ENCODE results near the gene CHRNB2.

CHRNB2 gene

GRCh38 chr1:154546264-154547063 lies 21.1 kb upstream of the CHRNB2 start:
- H3K27me3 Mint-ChIP-seq = peaks cover 9% of the 10 kb centered on the region
- no peak overlapping the region for H3K4me3 Mint-ChIP-seq
- intact Hi-C loops (cut with micrococcal nuclease) = loop anchor here (1.0 to 5.0 kb wide), 3 partner anchors 66 to 274 kb away; partner anchors contain the start of genes HAX1 and IL6R
- peaks cover 30% of the 10 kb centered on the region for H3K36me3 Mint-ChIP-seq (ENCODE audit: low read depth)
- no peaks in the 10 kb centered on the region for H3K9me3 Mint-ChIP-seq
- H3K27ac Mint-ChIP-seq = no peak overlapping the region
- peaks cover 51% of the 10 kb centered on the region for H3K4me1 Mint-ChIP-seq (ENCODE audit: low read depth)

DNA sequence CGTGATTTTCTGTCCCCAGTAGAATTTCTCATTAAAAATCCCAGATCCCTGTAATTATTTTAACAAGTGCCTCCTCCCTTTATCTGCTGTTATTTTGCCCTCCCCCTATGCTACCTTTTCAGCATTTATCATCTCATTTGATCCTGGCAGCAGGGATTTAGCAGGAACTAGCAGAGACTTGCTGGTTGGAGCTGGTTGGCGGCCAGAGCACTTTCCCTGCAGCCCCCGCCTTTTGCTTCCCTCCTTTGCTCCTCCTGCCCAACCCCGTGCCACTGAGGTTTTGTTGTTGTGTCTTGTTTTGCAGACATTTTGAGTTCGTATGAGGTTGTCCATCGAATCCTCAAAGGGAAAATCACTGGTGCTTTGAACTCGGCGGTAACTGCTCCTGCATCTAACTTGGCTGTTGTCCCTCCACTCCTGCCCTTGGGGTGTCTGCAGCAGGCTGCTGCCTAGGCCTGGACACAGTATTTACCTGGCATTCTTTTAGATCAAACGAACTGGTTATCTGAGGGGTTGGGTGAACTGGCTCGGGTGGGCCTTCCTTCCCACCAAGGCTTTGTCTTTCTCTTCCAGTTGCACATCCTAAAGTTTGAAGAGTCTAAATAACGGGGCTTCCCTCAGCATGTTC lies 20.4 kb upstream of the CHRNB2 start:
- peaks cover 56% of the 10 kb centered on the region for H3K4me1 Mint-ChIP-seq (ENCODE audit: low read depth)
- H3K36me3 Mint-ChIP-seq (ENCODE audit: low read depth) = peaks cover 37% of the 10 kb centered on the region
- H3K27me3 Mint-ChIP-seq = peaks cover 2% of the 10 kb centered on the region
- H3K9me3 Mint-ChIP-seq = no peaks in the 10 kb centered on the region
- H3K4me3 Mint-ChIP-seq = no peak overlapping the region
- intact Hi-C loops (cut with micrococcal nuclease) = loop anchor here (5.0 kb wide), 2 partner anchors 140 to 275 kb away; partner anchors contain the start of genes HAX1 and IL6R
- H3K27ac Mint-ChIP-seq = peak overlapping the region; percentile 68

DNA sequence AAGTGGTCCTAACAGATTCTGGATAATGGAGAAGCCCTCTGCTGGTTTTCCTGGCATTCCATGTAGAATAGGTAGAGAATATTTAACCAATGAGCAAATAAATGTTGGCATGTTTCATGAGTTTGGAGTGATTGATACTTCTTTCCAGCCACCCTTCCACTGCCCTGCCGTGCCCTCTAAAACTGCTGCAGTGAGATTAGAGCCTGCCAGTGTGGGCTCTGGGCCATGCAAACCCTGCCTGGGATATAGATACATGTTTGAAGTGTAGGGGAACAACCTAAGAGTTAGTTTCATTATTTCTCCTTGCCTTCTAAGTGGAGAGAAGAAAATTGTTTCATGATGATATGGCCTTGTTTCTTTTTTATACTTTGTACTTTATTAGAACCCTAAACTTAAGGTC lies 19.6 kb upstream of the CHRNB2 start:
- Mint-ChIP-seq H3K4me1 (ENCODE audit: low read depth) (peaks cover 56% of the 10 kb centered on the region), H3K4me3 (no peak overlapping the region), H3K27me3 (peaks cover 2% of the 10 kb centered on the region), H3K27ac (peak overlapping the region; percentile 68), H3K9me3 (no peaks in the 10 kb centered on the region), H3K36me3 (ENCODE audit: low read depth) (peaks cover 45% of the 10 kb centered on the region)
- intact Hi-C loops (cut with micrococcal nuclease) = loop anchor here (5.0 kb wide), 2 partner anchors 141 to 276 kb away; partner anchors contain the start of genes HAX1 and IL6R

- peaks cover 2% of the 10 kb centered on the region for H3K27me3 Mint-ChIP-seq
- intact Hi-C loops (cut with micrococcal nuclease) = loop anchor here (5.0 kb wide), 2 partner anchors 142 to 277 kb away; partner anchors contain the start of genes HAX1 and IL6R
- H3K4me3 Mint-ChIP-seq = no peak overlapping the region
- peak overlapping the region; percentile 7 for H3K27ac Mint-ChIP-seq
- H3K9me3 Mint-ChIP-seq = no peaks in the 10 kb centered on the region
- peaks cover 64% of the 10 kb centered on the region for H3K4me1 Mint-ChIP-seq (ENCODE audit: low read depth)
- H3K36me3 Mint-ChIP-seq (ENCODE audit: low read depth) = peaks cover 58% of the 10 kb centered on the region
Observed at GRCh38 chr1:154549202-154549770, 18.3 kb upstream of the CHRNB2 start.

GRCh38 chr1:154550070-154550469 lies 17.5 kb upstream of the CHRNB2 start:
- Mint-ChIP-seq H3K4me3 (no peak overlapping the region), H3K27ac (no peak overlapping the region), H3K36me3 (ENCODE audit: low read depth) (peaks cover 66% of the 10 kb centered on the region), H3K9me3 (no peaks in the 10 kb centered on the region), H3K4me1 (ENCODE audit: low read depth) (peaks cover 58% of the 10 kb centered on the region), H3K27me3 (no peaks in the 10 kb centered on the region)
- intact Hi-C loops (cut with micrococcal nuclease) = no loop called here

DNA sequence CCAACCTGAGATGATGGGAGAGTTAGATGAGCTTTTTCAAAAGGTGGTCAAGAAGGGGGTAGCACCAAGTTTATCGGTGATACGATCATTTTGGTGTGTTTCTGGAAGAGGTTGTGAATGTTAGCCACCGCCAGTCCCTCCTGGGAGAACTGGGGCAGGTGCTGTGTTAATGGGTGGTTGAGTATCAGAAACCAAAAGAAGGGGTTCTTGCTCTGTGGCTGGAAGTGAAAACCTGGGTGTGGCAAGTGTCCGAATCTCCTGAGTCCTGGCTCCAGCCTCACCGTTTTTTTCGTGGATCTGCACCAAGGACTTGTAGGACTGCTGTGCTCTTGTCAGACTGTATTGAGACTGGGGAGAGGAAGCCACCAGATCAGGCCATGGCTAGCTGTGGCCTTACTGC lies 16.9 kb upstream of the CHRNB2 start:
- Mint-ChIP-seq H3K27ac (no peak overlapping the region), H3K27me3 (no peaks in the 10 kb centered on the region), H3K4me3 (no peak overlapping the region), H3K4me1 (ENCODE audit: low read depth) (peaks cover 59% of the 10 kb centered on the region), H3K9me3 (no peaks in the 10 kb centered on the region), H3K36me3 (ENCODE audit: low read depth) (peaks cover 72% of the 10 kb centered on the region)
- intact Hi-C loops (cut with micrococcal nuclease) = no loop called here

DNA sequence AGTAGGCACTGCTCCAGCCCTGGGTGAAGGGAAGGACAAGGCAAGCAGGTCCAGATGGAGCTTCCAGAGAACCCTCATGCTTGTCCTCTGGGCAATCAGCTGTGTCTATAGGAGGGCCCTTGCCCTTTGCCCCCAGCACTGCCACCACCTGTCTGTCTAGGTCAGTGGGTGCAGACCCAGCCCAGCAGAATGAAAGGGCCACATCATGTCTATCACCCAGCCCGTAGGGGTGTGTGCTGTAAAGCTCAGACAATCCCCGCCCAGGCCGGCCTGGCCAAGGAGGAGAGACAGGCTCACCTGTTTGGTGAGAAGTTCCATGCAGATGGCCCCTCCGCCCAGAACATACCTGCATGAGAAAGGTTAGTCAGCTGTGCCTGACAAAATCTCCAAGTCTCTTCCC lies 16.1 kb upstream of the CHRNB2 start:
- Mint-ChIP-seq H3K27ac (peak overlapping the region; percentile 35), H3K4me1 (ENCODE audit: low read depth) (peaks cover 64% of the 10 kb centered on the region), H3K27me3 (no peaks in the 10 kb centered on the region), H3K9me3 (no peaks in the 10 kb centered on the region), H3K4me3 (no peak overlapping the region), H3K36me3 (ENCODE audit: low read depth) (peaks cover 80% of the 10 kb centered on the region)
- intact Hi-C loops (cut with micrococcal nuclease) = no loop called here

DNA sequence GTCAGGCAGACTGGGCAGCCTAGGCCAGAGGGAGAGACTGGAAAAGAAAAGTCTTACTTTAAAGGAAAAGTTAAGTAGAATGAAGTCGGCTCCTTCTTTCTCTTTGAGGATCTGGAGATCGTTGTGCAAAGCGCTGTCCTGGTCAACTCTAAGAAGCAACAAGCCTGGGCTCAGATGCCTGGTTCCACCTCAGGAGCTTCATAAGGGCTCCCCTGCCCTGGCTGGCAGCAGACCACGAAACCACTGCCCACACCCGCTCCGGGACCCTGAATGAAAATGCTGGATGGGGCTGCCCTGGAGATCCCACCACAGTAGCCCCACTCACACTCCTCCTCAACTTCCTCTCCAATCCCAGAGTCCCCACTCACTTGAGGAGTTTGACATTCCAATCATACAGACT lies 15.5 kb upstream of the CHRNB2 start:
- intact Hi-C loops (cut with micrococcal nuclease) = no loop called here

GRCh38 chr1:154553056-154554030 lies 14.2 kb upstream of the CHRNB2 start:
- H3K9me3 Mint-ChIP-seq = no peaks in the 10 kb centered on the region
- intact Hi-C loops (cut with micrococcal nuclease) = no loop called here
- H3K27me3 Mint-ChIP-seq = no peaks in the 10 kb centered on the region
- no peak overlapping the region for H3K4me3 Mint-ChIP-seq
- H3K4me1 Mint-ChIP-seq (ENCODE audit: low read depth) = peaks cover 65% of the 10 kb centered on the region
- peaks cover 93% of the 10 kb centered on the region for H3K36me3 Mint-ChIP-seq (ENCODE audit: low read depth)
- no peak overlapping the region for H3K27ac Mint-ChIP-seq

More for the DNA sequence above, 15.5 kb upstream of the CHRNB2 start:
- H3K4me1 Mint-ChIP-seq (ENCODE audit: low read depth) = peaks cover 67% of the 10 kb centered on the region
- no peaks in the 10 kb centered on the region for H3K27me3 Mint-ChIP-seq
- no peaks in the 10 kb centered on the region for H3K9me3 Mint-ChIP-seq
- peaks cover 82% of the 10 kb centered on the region for H3K36me3 Mint-ChIP-seq (ENCODE audit: low read depth)
- no peak overlapping the region for H3K4me3 Mint-ChIP-seq
- H3K27ac Mint-ChIP-seq = peak overlapping the region; percentile 35

- H3K4me3 Mint-ChIP-seq = peak overlapping the region; percentile 96
- peak overlapping the region; percentile 45 for H3K27ac Mint-ChIP-seq
- peaks cover 64% of the 10 kb centered on the region for H3K36me3 Mint-ChIP-seq (ENCODE audit: low read depth)
- peaks cover 42% of the 10 kb centered on the region for H3K4me1 Mint-ChIP-seq (ENCODE audit: low read depth)
- intact Hi-C loops (cut with micrococcal nuclease) = no loop called here
- H3K9me3 Mint-ChIP-seq = no peaks in the 10 kb centered on the region
- no peaks in the 10 kb centered on the region for H3K27me3 Mint-ChIP-seq
Observed at GRCh38 chr1:154556422-154556821, 11.2 kb upstream of the CHRNB2 start.

GRCh38 chr1:154557248-154557938 lies 10.2 kb upstream of the CHRNB2 start:
- Mint-ChIP-seq H3K4me1 (ENCODE audit: low read depth) (peaks cover 36% of the 10 kb centered on the region), H3K36me3 (ENCODE audit: low read depth) (peaks cover 54% of the 10 kb centered on the region), H3K4me3 (peak overlapping the region; percentile 96), H3K27me3 (no peaks in the 10 kb centered on the region), H3K27ac (peak overlapping the region; percentile 92), H3K9me3 (no peaks in the 10 kb centered on the region)
- intact Hi-C loops (cut with micrococcal nuclease) = no loop called here

DNA sequence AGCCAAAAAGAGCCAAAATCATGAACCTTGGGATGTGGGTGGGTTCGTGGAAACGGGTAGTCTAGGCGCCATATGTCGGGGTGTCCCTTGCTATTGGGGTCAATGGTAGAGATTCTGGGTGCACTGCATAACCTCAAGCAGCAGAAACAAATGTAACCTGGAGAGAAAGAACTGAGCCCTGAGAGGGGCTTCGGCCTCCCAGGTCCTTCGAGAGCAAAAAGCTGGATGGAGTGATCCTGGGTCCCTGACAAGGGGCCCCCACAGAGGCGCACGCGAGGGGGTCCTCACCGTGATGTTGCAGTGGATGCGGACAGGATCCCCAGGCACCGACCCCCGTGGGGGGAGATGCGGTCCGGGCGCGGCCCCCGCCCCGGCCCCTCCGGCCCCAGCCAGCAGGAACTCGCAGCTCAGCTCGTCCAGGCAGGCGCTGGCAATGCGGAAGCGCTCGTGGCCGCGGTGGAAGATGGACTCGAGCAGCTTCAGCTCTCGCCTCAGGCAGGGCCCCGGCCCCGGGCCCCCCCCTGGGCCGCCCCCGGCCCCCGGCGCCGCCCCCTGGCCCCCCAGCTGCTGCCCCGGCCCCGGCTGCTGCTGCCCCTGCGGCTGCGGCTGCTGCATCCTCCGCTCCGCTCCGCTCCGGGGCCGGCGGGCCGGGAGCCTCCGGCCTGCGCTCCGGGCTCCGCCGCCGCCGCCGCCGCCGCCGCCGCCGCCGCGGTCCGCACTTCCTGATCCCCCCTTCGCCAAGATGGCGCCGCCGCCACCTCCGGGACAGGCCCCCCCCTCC lies 9.4 kb upstream of the CHRNB2 start, which contains the start of gene UBE2Q1:
Gene UBE2Q1 (minus strand): TSS at position 724 of the 781 bp plus-strand sequence. CDS start 109 bp downstream, at position 615.
- intact Hi-C loops (cut with micrococcal nuclease) = loop anchor here (2.0 kb wide), 2 partner anchors 321 to 379 kb away; partner anchors contain the start of gene PMVK
- Mint-ChIP-seq H3K36me3 (ENCODE audit: low read depth) (peaks cover 47% of the 10 kb centered on the region), H3K27me3 (peaks cover under 1% of the 10 kb centered on the region), H3K9me3 (no peaks in the 10 kb centered on the region), H3K27ac (peak within 1 kb of the TSS; percentile 92), H3K4me3 (peak within 1 kb of the TSS; percentile 96), H3K4me1 (ENCODE audit: low read depth) (peaks cover 35% of the 10 kb centered on the region)

Measured in dendritic cell treated with granulocyte-macrophage colony-stimulating factor and Interleukin-4, amounts not matched to agents 40 ng/mL and 50 ng/mL, for 4 days (primary cell).